DMS53 treated with DMSO at 0.1 percent for 48 hours (cell line): ENCODE measurements around the gene ITGB1.
"Not testable (repeated sequence)": the region's sequence is repeated elsewhere in the genome, so short reads cannot be mapped to it uniquely, and the experiment has no call there.

ENCODE experiments used
- DNase-seq: peaks from one replicate; lab custom pipeline; 2025; ENCODE audit not compliant: unreplicated experiment; lab: John Stamatoyannopoulos, UW

ITGB1 gene

GRCh38 chr10:32980558-32981468 lies 22.8 kb upstream of the ITGB1 start:
- DNase-seq: peak; percentile 96

GRCh38 chr10:32980242-32980557 lies 22.2 kb upstream of the ITGB1 start:
- no peak for DNase-seq

GRCh38 chr10:32979719-32980118 lies 21.7 kb upstream of the ITGB1 start:
- not testable (repeated sequence) for DNase-seq

DNA sequence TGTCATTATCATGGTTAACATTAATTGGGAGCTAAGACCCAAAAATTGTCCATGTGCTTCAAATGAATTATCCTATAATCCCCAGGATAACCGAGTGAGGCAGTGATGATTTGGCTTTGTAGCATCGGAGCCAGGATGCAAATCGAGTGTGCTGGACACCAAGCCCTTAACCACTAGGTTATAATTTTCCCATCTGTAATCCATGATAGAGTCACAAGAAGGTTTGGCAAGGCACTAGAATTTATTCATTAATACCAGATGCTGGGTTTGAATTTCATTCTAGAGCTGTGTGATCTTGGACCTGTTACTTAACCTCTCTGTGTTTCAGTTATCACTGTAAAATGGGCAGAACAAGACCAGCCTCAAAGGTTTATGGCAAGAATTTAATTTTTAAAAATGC lies 21.0 kb upstream of the ITGB1 start:
- DNase-seq: no peak

GRCh38 chr10:32977846-32978809 lies 20.1 kb upstream of the ITGB1 start:
- DNase-seq: not testable (repeated sequence)

DNA sequence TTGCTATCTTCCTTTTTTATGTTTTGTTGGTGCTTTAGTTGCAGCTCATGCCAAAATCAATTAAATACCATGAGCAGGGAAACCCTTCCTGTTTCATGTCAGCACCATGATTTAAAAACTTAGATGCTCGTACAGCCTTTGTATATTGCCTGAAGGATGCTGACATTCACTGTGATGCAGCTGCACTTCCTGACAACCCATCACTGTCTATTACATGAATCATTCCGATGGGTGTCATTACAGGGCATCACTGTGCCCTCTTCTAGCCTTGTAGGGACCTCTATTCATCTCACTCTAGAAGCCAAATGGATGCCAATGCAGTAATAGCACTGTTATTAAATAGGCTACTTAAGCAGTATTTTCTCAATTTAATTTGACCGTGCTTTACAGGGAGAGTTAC lies 18.3 kb upstream of the ITGB1 start:
- DNase-seq: no peak

- no peak for DNase-seq
Observed at GRCh38 chr10:32972929-32973328, 14.9 kb upstream of the ITGB1 start.

DNA sequence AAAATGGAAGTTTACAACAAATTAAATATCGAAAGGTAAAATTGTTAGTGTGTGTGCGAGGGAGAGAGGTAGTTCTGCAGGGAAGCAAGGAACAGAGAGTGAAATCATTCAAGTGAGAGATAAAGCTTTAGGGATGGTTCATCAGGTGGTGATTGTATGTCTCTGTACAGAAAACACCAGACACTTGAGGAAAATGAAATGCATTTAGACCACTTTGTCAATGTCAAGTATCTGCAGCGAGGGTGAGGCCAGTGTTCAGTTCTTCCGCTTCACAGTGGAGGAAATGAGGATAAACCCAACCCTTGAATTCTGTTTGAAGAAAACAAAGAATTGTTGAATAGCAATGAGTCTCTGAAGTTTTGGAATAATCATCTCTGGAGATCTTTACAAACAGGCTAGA lies 14.4 kb upstream of the ITGB1 start:
- no peak for DNase-seq

DNA sequence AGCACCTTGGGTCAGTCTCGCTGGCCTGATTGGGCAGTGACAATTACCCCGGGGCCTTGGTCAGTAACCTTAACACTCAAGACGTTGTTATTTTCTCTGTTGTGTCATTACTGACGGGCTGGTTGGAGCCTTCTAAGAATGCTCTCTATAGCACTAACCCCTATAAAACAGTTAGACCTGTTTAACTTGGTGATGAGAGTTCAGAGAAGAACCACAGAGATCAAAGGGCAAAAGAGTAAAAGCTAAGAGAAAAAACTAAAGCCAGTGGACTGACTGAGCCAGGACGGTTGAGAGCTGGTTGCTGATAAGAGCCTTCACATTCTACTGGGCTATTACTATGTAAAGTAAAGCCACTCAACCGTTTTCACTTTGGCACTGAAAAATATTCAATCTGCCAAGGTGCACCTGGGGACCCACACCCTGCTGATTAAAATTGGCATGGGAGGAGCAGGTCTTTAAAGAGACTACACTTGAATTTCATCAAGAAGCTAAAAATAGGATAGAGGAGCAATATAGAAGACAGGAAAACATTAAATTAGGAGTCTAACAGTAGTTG lies 13.6 kb upstream of the ITGB1 start:
- no peak for DNase-seq

- DNase-seq: no peak
Observed at GRCh38 chr10:32970910-32971309, 12.9 kb upstream of the ITGB1 start.

DNA sequence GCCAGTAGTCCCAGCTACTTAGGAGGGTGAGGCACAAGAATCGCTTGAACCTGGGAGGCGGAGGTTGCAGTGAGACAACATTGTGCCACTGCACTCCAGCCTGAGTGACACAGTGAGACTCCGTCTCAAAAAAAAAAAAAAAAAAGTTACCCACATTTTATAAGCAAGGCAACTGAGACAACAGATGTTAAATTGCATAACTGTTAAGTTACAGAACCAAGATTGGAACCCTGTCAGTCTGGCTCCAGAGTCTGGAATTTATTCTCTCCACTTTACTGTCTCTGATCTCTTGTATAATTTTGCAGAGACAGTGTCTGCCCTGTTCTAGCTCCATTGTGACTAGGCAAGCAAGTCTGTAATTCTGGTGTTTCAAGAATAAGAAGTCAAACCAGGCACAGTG lies 6.2 kb upstream of the ITGB1 start:
- DNase-seq: no peak

DNA sequence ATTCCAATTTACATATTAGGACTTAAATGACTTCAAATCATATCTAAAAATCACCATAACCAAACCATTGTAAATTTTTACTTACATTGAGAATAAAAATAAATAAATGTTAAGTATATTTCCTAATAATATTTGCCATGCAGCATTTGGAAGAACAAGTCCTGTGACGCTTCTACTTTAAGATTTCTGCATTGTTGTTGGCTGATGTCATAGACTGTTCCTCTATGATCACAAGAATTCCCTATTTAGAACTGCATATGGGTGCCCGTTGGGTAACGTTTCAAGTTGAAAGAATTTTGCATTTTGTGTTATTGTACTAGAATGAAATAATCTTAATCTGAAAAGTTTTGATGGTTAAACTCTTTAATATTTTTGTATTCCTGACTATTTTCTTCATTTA lies 5.1 kb upstream of the ITGB1 start:
- no peak for DNase-seq

DNA sequence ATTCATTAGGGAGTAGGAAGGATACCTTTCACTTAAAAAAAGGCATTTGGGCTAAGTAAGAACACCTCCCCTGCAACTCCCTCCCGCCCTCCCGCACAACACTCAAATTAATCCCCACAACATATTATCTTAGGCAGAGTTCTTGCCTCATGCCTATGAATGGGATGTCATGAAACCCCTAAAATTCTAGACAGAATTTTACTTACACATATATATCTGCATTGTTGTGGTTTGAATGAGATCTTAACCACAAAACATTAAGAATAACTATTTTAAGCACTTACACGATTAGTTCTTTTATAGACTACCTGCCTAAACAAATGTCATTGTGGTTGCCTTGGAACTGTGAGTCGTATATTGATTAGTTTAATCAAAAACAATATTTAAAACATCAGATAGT lies 4.5 kb upstream of the ITGB1 start:
- no peak for DNase-seq

DNA sequence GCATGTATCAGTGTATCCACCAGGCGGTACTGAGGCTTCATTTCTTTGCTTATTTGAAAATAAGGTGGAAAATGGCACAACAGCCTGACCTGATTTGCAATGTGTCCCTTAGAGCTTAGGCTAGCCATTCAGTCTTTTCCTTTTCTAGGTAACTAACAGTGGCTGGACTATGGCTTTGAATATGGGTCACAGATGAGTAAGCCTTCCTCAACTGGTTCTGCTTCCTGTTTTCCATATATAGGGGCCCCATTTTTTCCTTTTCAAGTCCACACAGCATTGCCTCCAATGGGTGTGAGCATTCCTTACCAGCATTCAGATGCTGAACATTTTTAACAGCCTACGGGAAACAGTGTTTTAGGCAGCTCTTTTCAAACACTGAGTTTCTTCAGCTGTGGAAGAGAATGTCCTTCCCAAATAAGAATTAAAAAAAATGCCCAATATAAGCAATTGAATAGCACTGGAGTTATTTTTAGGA lies 3.9 kb upstream of the ITGB1 start:
- DNase-seq: peak; percentile 30

GRCh38 chr10:32961343-32961894 lies 3.4 kb upstream of the ITGB1 start:
- DNase-seq: no peak

DNA sequence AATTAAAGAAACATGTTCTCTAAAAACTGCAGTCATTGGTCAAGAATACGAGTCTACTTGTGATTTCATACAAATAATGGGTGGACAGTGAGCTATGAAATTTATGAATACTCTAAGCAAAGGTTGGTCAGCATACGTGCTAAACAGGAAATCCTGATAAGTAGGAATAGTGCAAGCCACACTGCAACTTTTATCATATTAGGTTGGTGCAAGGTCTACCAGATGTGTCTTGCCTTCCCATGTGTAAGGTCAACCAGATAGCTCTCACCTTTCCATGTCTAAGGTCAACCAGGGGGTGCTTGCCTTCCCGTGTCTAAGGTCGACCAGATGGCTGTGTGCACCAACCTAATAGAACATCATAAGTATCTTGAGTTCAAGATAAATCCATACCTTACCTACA lies 2.0 kb upstream of the ITGB1 start:
- no peak for DNase-seq

GRCh38 chr10:32959006-32959920 lies 1.2 kb upstream of the ITGB1 start:
- DNase-seq: no peak

DNA sequence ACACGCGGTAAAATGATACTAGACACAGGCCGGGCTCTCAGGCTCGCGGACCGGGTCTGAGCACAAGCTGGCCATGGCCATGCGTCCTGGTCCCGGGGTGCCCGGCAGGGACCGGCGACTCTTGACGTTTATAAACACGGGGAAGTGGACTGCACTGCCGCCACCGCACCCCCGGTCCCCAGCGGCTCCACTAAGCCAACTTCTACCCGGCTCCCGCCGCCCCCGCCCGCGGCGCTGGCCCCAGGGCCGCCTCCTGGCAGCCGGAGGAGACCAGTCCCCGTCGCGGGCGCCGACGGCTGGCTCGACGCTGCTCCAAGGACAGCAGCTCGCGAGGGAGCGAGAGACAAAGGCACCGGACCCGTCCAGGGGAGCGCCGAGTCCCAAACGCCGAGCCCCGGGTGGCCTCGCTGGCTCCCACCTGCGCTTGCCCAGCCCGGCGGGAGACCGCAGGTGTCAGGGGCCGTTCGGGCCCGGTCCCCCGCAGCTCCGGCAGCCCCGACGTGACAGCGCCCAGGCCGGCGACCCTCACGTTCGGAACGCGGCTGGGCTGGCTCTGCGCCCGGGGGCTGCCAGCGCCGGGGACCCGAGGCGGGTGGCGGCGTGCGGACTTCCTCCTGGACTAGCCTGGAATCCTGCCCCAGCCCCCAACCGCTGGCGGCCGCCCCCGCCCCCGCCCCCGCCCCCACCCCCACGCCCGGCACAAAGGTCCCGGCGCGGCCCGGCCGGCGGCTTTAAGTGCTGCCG lies 517 bp downstream of the ITGB1 start:
- DNase-seq: no peak

GRCh38 chr10:32956365-32957197 lies 1.4 kb downstream of the ITGB1 start:
- DNase-seq: no peak
